Stomach (tissue), 4 donors: ENCODE measurements around the gene SART1.

ENCODE experiments used
- POLR2A ChIP-seq, 4 donors: fragments of 450-650 bp; IDR thresholded peaks; one replicate each; pipeline ENCODE4 v1.6.1; 2016; ENCODE audit warnings: antibody characterized with exemption in 4 of 4, control low read depth in 2 of 4, mild to moderate bottlenecking in 1 of 4, moderate library complexity in 1 of 4
- POLR2AphosphoS5 ChIP-seq, 3 donors: sonication (generic); formaldehyde crosslinking; IDR thresholded peaks; one replicate each; pipeline ENCODE4 v1.6.1; 2016; ENCODE audit warnings: antibody characterized with exemption in 3 of 3

- TF ChIP-seq POLR2A (IDR thresholded peaks at IDR 0.05) (no peak), POLR2AphosphoS5 (IDR thresholded peaks at IDR 0.05) (no peak)
Measured at GRCh38 chr11:65952052-65952521, 9.4 kb upstream of the SART1 start.
